ENCODE measurements around the gene ZNF273. TPM values are rescaled to one million over a fixed set of nuclear protein-coding genes. Genes with fewer than 3 reads are reported as not detected.

ZNF273 gene
- total RNA-seq, 1 donor = 5.1 TPM

DNA sequence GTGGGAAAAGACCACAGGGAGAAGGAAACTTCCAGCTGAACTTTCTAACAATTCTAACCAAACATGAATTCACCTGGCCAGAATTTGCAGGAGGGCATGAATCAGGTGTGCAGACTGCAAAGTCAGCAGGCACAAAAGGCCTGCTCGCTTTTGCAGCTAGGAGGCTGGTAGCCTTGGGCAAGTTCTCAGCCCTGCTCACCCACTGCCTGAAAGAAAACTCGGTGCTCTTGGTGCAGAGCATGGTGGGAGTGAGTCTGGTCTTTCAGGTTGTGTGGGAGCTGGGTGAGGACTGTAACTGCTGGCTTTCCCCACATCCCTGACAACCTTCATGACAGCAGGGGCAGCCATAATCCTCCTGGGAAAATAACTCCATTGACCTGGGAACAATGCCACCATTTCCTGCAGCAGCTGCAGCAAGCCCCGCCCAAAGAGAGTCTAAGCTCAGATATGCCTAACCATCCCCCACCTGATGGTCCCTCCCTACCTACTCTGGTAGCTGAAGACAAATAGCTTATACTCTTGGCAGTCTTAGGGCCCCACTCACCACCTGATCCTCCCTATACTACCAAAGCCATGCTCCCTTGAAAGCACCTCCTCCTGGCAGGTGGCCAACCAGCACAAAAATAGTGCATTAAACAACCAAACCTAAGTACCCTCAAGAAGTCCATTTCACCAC is 56.1 kb downstream of the ZNF273 start:
- Histone ChIP-seq H3K4me3 (ENCODE audit: insufficient read depth, low read length) (no peak overlapping the region), H4K20me1 (ENCODE audit: insufficient read depth, low read length) (no peaks in the 10 kb centered on the region), H3K27me3 (ENCODE audit: insufficient read depth, low read length) (no peaks in the 10 kb centered on the region), H3K9me3 (ENCODE audit: low read depth, low read length) (no peaks in the 10 kb centered on the region), H3K27ac (ENCODE audit: low read depth, low read length) (no peak overlapping the region), H3K4me1 (ENCODE audit: insufficient read depth, low read length) (no peaks in the 10 kb centered on the region), H3K36me3 (ENCODE audit: insufficient read depth, low read length) (no peaks in the 10 kb centered on the region), H3K4me2 (ENCODE audit: insufficient read depth, low read length) (no peak overlapping the region), H2AFZ (ENCODE audit: low read length) (no peak overlapping the region), H3K79me2 (ENCODE audit: insufficient read depth, low read length) (no peaks in the 10 kb centered on the region)
- no peak for DNase-seq (ENCODE audit: insufficient read length, low spot score, missing footprints)
- TF ChIP-seq, protein P1, sequence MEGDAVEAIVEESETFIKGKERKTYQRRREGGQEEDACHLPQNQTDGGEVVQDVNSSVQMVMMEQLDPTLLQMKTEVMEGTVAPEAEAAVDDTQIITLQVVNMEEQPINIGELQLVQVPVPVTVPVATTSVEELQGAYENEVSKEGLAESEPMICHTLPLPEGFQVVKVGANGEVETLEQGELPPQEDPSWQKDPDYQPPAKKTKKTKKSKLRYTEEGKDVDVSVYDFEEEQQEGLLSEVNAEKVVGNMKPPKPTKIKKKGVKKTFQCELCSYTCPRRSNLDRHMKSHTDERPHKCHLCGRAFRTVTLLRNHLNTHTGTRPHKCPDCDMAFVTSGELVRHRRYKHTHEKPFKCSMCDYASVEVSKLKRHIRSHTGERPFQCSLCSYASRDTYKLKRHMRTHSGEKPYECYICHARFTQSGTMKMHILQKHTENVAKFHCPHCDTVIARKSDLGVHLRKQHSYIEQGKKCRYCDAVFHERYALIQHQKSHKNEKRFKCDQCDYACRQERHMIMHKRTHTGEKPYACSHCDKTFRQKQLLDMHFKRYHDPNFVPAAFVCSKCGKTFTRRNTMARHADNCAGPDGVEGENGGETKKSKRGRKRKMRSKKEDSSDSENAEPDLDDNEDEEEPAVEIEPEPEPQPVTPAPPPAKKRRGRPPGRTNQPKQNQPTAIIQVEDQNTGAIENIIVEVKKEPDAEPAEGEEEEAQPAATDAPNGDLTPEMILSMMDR (IDR thresholded peaks at IDR 0.05; ENCODE audit: extremely low read depth, low read depth, low read length) = no peak

DNA sequence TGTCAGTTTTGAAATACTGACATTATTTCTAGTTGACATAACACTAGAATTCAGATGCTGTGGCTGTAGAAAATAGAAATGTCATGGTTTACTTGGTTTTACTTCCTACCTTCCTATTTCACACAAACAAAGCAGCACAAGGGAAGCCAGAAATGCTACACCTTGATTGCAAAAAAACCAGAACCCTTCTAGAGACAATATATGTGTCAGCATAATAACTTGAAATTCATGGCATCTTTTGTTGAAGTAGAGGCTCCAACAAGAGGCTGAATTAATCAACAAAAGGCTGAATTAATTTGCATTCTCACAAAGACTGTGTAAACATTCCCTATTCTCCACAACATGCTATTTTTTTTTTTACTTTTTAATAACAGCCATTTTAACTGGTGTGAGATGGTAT is 62.5 kb downstream of the ZNF273 start:
- Histone ChIP-seq H3K4me1 (ENCODE audit: insufficient read depth, low read length) (no peaks in the 10 kb centered on the region), H3K9me3 (ENCODE audit: low read depth, low read length) (no peaks in the 10 kb centered on the region), H3K4me3 (ENCODE audit: insufficient read depth, low read length) (no peak overlapping the region), H3K4me2 (ENCODE audit: insufficient read depth, low read length) (no peak overlapping the region), H3K79me2 (ENCODE audit: insufficient read depth, low read length) (no peaks in the 10 kb centered on the region), H2AFZ (ENCODE audit: low read length) (no peak overlapping the region), H3K27ac (ENCODE audit: low read depth, low read length) (no peak overlapping the region), H3K27me3 (ENCODE audit: insufficient read depth, low read length) (no peaks in the 10 kb centered on the region), H4K20me1 (ENCODE audit: insufficient read depth, low read length) (no peaks in the 10 kb centered on the region), H3K36me3 (ENCODE audit: insufficient read depth, low read length) (no peaks in the 10 kb centered on the region)
- no peak for DNase-seq (ENCODE audit: insufficient read length, low spot score, missing footprints)
- TF ChIP-seq, protein P1 (IDR thresholded peaks at IDR 0.05; ENCODE audit: extremely low read depth, low read depth, low read length) = no peak

DNA sequence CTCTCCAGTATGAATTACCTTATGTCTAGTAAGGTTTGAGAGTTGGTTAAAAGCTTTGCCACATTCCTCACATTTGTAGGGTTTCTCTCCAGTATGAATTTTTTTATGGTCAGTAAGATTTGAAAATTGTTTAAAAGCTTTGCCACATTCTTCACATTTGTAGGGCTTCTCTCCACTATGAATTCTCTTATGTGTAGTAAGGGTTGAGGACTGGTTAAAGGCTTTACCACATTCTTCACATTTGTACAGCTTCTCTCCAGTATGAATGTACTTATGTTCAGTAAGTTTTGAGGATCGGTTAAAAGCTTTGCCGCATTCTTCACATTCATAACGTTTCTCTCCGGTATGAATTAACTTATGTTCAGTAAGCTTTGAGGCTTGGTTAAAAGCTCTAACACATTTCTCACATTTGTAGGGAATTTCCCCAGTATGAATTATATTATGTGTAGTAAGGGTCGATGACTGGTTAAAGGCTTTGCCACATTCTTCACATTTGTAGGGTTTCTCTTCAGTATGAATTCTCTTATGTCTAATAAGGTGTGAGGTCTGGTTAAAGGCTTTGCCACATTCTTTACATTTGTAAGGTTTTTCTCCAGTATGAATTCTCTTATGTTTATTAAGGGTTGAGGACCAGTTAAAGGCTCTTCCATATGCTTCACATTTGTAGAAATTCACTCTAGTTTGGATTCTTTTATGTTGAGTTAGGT is 75.6 kb downstream of the ZNF273 start:
- H3K4me2 ChIP-seq (ENCODE audit: insufficient read depth, low read length) = no peak overlapping the region
- no peaks in the 10 kb centered on the region for H3K27me3 ChIP-seq (ENCODE audit: insufficient read depth, low read length)
- no peak overlapping the region for H3K4me3 ChIP-seq (ENCODE audit: insufficient read depth, low read length)
- H3K36me3 ChIP-seq (ENCODE audit: insufficient read depth, low read length) = peaks cover 24% of the 10 kb centered on the region
- TF ChIP-seq, protein P1 (IDR thresholded peaks at IDR 0.05; ENCODE audit: extremely low read depth, low read depth, low read length) = no peak
- no peaks in the 10 kb centered on the region for H3K79me2 ChIP-seq (ENCODE audit: insufficient read depth, low read length)
- DNase-seq (ENCODE audit: insufficient read length, low spot score, missing footprints) = no peak
- no peak overlapping the region for H3K27ac ChIP-seq (ENCODE audit: low read depth, low read length)
- peaks cover 27% of the 10 kb centered on the region for H3K9me3 ChIP-seq (ENCODE audit: low read depth, low read length)
- H4K20me1 ChIP-seq (ENCODE audit: insufficient read depth, low read length) = no peaks in the 10 kb centered on the region
- no peak overlapping the region for H2AFZ ChIP-seq (ENCODE audit: low read length)
- no peaks in the 10 kb centered on the region for H3K4me1 ChIP-seq (ENCODE audit: insufficient read depth, low read length)

Other genes with a start within 250 kb of the ZNF273 start
- gene ZNF107, start 237.1 kb upstream of the ZNF273 start, total RNA-seq = 1.8 and 3.2 TPM in 2 replicates
- 4.7 and 8.3 TPM in 2 replicates for gene ZNF138, start 108.8 kb upstream of the ZNF273 start, total RNA-seq
- gene ZNF117, start 87.8 kb downstream of the ZNF273 start, total RNA-seq = 8.0 and 8.3 TPM in 2 replicates
- 18.9 and 24.2 TPM in 2 replicates for gene ERV3-1, start 103.4 kb downstream of the ZNF273 start, total RNA-seq